Vagina (tissue), 2 donors: Measurements from ENCODE around the gene UBE2E2.

Source experiments
- POLR2A ChIP-seq, 2 donors: fragments of 450-650 bp; IDR thresholded peaks; one replicate each; pipeline ENCODE4 v1.6.1; 2017; ENCODE audit warnings: antibody characterized with exemption in 2 of 2, mild to moderate bottlenecking in 2 of 2, moderate library complexity in 2 of 2
- TF ChIP-seq, protein P1 (sequence below), 3 experiments: fragments of 450-650 bp in 2 of 3; fragments of 200-600 bp in 1 of 3; sonication (generic) in 1 of 3; IDR thresholded peaks; one replicate each; pipeline ENCODE4 v1.5.1; 2017 to 2019; ENCODE audit warnings: antibody characterized with exemption in 3 of 3, mild to moderate bottlenecking in 2 of 3, moderate library complexity in 2 of 3

DNA sequence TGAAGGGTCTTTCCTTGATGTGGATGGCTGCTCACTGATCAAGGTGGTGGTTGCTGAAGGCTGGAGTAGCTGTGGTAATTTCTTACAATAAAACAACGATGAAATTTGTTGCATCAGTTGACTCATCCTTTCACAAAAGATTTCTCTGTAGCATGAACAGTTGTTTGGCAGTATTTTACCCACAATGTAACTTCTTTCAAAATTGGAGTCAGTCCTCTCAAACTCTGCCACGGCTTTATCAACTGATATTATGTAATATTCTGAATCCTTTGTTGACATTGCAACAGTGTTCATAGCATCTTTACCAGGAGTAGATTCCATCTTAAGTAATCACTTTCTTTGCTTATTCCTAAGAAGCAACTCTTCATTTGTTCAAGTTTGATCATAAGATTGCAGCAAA is 252.6 kb downstream of the UBE2E2 start:
- TF ChIP-seq, protein P1, sequence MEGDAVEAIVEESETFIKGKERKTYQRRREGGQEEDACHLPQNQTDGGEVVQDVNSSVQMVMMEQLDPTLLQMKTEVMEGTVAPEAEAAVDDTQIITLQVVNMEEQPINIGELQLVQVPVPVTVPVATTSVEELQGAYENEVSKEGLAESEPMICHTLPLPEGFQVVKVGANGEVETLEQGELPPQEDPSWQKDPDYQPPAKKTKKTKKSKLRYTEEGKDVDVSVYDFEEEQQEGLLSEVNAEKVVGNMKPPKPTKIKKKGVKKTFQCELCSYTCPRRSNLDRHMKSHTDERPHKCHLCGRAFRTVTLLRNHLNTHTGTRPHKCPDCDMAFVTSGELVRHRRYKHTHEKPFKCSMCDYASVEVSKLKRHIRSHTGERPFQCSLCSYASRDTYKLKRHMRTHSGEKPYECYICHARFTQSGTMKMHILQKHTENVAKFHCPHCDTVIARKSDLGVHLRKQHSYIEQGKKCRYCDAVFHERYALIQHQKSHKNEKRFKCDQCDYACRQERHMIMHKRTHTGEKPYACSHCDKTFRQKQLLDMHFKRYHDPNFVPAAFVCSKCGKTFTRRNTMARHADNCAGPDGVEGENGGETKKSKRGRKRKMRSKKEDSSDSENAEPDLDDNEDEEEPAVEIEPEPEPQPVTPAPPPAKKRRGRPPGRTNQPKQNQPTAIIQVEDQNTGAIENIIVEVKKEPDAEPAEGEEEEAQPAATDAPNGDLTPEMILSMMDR (IDR thresholded peaks at IDR 0.05) = no peak
- no peak for TF ChIP-seq POLR2A (IDR thresholded peaks at IDR 0.05)
